DOHH2 (cell line): ENCODE results near the gene ERBB2.
"Not testable (repeated sequence)": the region's sequence is repeated elsewhere in the genome, so short reads cannot be mapped to it uniquely, and the experiment has no call there.

Experiments
- H3F3A ChIP-seq: fragments of 200-600 bp; sonication (generic), shearing (Covaris generic); 2 replicates; pipeline ENCODE4 v1.6.0; 2016; ENCODE audit warnings: antibody characterized with exemption, mild to moderate bottlenecking; ENCODE audit not compliant: control insufficient read depth, insufficient read depth
- H3K27ac ChIP-seq: fragments of 200-600 bp; sonication (generic); 2 replicates; pipeline ENCODE4 v1.5.1; 2014; ENCODE audit warnings: low read depth, mild to moderate bottlenecking, low read length, moderate library complexity
- H3K27me3 ChIP-seq: fragments of 200-600 bp; sonication (generic); 2 replicates; pipeline ENCODE4 v1.6.1; 2014; ENCODE audit warnings: mild to moderate bottlenecking, low read length, mixed read lengths; ENCODE audit not compliant: control insufficient read depth
- H3K36me3 ChIP-seq: fragments of 200-600 bp; sonication (generic); 2 replicates; pipeline ENCODE4 v1.6.1; 2014; ENCODE audit warnings: mild to moderate bottlenecking, low read length, moderate library complexity, mixed read lengths; ENCODE audit not compliant: control insufficient read depth
- H3K4me1 ChIP-seq: fragments of 200-600 bp; sonication (generic); 2 replicates; pipeline ENCODE4 v1.6.1; 2014; ENCODE audit warnings: mild to moderate bottlenecking, low read length, mixed read lengths; ENCODE audit not compliant: control insufficient read depth
- H3K4me2 ChIP-seq: fragments of 200-600 bp; sonication (generic); 2 replicates; pipeline ENCODE4 v1.6.0; 2014; ENCODE audit warnings: mild to moderate bottlenecking, low read length, moderate library complexity
- H3K4me3 ChIP-seq: fragments of 200-600 bp; sonication (generic); 2 replicates; pipeline ENCODE4 v1.5.1; 2014; ENCODE audit warnings: mild to moderate bottlenecking, low read length, mixed read lengths
- H3K79me2 ChIP-seq: fragments of 200-600 bp; sonication (generic); 2 replicates; pipeline ENCODE4 v1.6.1; 2014; ENCODE audit warnings: mild to moderate bottlenecking, low read length, mixed read lengths; ENCODE audit not compliant: control insufficient read depth
- H3K9me2 ChIP-seq: fragments of 200-600 bp; sonication (generic); replicated peaks from 2 replicates; pipeline ENCODE4 v1.6.1; 2014; ENCODE audit warnings: mild to moderate bottlenecking, low read length, mixed read lengths; ENCODE audit not compliant: control insufficient read depth
- H3K9me3 ChIP-seq: fragments of 200-600 bp; sonication (generic); 2 replicates; pipeline ENCODE4 v1.6.1; 2014; ENCODE audit warnings: antibody characterized with exemption, low read length, mixed read lengths; ENCODE audit not compliant: control insufficient read depth, insufficient read depth
- H4K20me1 ChIP-seq: fragments of 200-600 bp; sonication (generic); 2 replicates; pipeline ENCODE4 v1.6.0; 2014; ENCODE audit warnings: low read depth, mild to moderate bottlenecking, antibody characterized with exemption, low read length, moderate library complexity; ENCODE audit not compliant: control insufficient read depth, insufficient read depth
- CTCF ChIP-seq: fragments of 200-600 bp; sonication (generic); IDR thresholded peaks from one replicate; pipeline ENCODE4 v1.5.1; 2014; ENCODE audit warnings: antibody characterized with exemption, mild to moderate bottlenecking, low read depth, low read length; ENCODE audit not compliant: poor library complexity, severe bottlenecking
- EZH2phosphoT487 ChIP-seq: fragments of 200-600 bp; sonication (generic); IDR thresholded peaks from 2 replicates; pipeline ENCODE4 v1.6.1; 2017; ENCODE audit warnings: borderline replicate concordance, mild to moderate bottlenecking, antibody characterized with exemption, low read length, moderate library complexity, mixed read lengths

ERBB2 gene

GRCh38 chr17:39722965-39723848, 23.3 kb downstream of the ERBB2 start:
- H4K20me1 ChIP-seq, result no peaks in the 10 kb centered on the region
- no peak overlapping the region for H3K4me3 ChIP-seq
- H3K4me2 ChIP-seq, result no peak overlapping the region
- no peaks in the 10 kb centered on the region for H3K4me1 ChIP-seq
- peaks cover 7% of the 10 kb centered on the region for H3K36me3 ChIP-seq
- TF ChIP-seq CTCF, result no peak
- no peak for TF ChIP-seq EZH2phosphoT487
- H3K9me3 ChIP-seq, result no peaks in the 10 kb centered on the region
- H3F3A ChIP-seq, result no peaks in the 10 kb centered on the region
- no peaks in the 10 kb centered on the region for H3K27me3 ChIP-seq
- no peak overlapping the region for H3K27ac ChIP-seq
- H3K9me2 ChIP-seq, result no peaks in the 10 kb centered on the region
- H3K79me2 ChIP-seq, result no peaks in the 10 kb centered on the region

- H3K4me2 ChIP-seq, result no peak overlapping the region
- no peaks in the 10 kb centered on the region for H3K9me3 ChIP-seq
- no peaks in the 10 kb centered on the region for H3F3A ChIP-seq
- H3K36me3 ChIP-seq, result peaks cover 22% of the 10 kb centered on the region
- no peaks in the 10 kb centered on the region for H3K27me3 ChIP-seq
- H4K20me1 ChIP-seq, result no peaks in the 10 kb centered on the region
- no peak overlapping the region for H3K4me3 ChIP-seq
- no peaks in the 10 kb centered on the region for H3K9me2 ChIP-seq
- H3K79me2 ChIP-seq, result peaks cover 10% of the 10 kb centered on the region
- peaks cover 10% of the 10 kb centered on the region for H3K4me1 ChIP-seq
- no peak for TF ChIP-seq EZH2phosphoT487
- TF ChIP-seq CTCF, result no peak
- no peak overlapping the region for H3K27ac ChIP-seq
Measured at GRCh38 chr17:39724731-39725130, 24.9 kb downstream of the ERBB2 start.

GRCh38 chr17:39725923-39726322, 26.1 kb downstream of the ERBB2 start:
- H3K9me3 ChIP-seq, H3K4me3 ChIP-seq: not testable (repeated sequence)
- peaks cover 26% of the 10 kb centered on the region for H3K36me3 ChIP-seq

GRCh38 chr17:39726617-39727016, 26.8 kb downstream of the ERBB2 start:
- H3K36me3 ChIP-seq, result peaks cover 26% of the 10 kb centered on the region
- no peak overlapping the region for H3K4me2 ChIP-seq
- no peaks in the 10 kb centered on the region for H3F3A ChIP-seq
- H3K27me3 ChIP-seq, result no peaks in the 10 kb centered on the region
- no peak overlapping the region for H3K27ac ChIP-seq
- H4K20me1 ChIP-seq, result no peaks in the 10 kb centered on the region
- H3K9me3 ChIP-seq, result no peaks in the 10 kb centered on the region
- H3K9me2 ChIP-seq, result no peaks in the 10 kb centered on the region
- peaks cover 14% of the 10 kb centered on the region for H3K79me2 ChIP-seq
- TF ChIP-seq CTCF (no peak), EZH2phosphoT487 (no peak)
- peaks cover 16% of the 10 kb centered on the region for H3K4me1 ChIP-seq
- no peak overlapping the region for H3K4me3 ChIP-seq

More at GRCh38 chr17:39725923-39726322, 26.1 kb downstream of the ERBB2 start:
- not testable (repeated sequence) for H3K4me2 ChIP-seq, H3K9me2 ChIP-seq, H3K27me3 ChIP-seq, H3K27ac ChIP-seq, H3F3A ChIP-seq, H4K20me1 ChIP-seq
- peaks cover 14% of the 10 kb centered on the region for H3K79me2 ChIP-seq
- H3K4me1 ChIP-seq, result peaks cover 16% of the 10 kb centered on the region
